GM23338 (cell line): ENCODE results near the gene PSPC1. TPM values are rescaled to one million over a fixed set of nuclear protein-coding genes. Genes with fewer than 3 reads are reported as not detected.
A peak's percentile ranks its signal among the peaks of the same experiment; 100 is the strongest.

Experiments used
- ATAC-seq: fragments of 200-7000 bp; cut with Tn5 transposase; 3 replicates; pipeline ENCODE4 v1.9.1; 2020
- DNase-seq: peaks from one replicate; pipeline ENCODE4 v3.0.0-alpha.2; 2015; ENCODE audit warnings: low spot score
- H2AFZ ChIP-seq: fragments of 200-600 bp; sonication (generic); 2 replicates; pipeline ENCODE4 v1.8.0; 2016; ENCODE audit warnings: antibody characterized with exemption, mild to moderate bottlenecking, moderate library complexity
- H3F3A ChIP-seq: fragments of 200-600 bp; sonication (generic); replicated peaks from 2 replicates; pipeline ENCODE4 v1.8.0; 2017; ENCODE audit warnings: antibody characterized with exemption, mixed run types, low read depth
- H3K27ac ChIP-seq: fragments of 200-600 bp; sonication (generic); 2 replicates; pipeline ENCODE4 v1.6.1; 2016; ENCODE audit warnings: low read depth
- H3K27me3 ChIP-seq: fragments of 200-600 bp; sonication (generic); 2 replicates; pipeline ENCODE4 v1.8.0; 2016; ENCODE audit warnings: mild to moderate bottlenecking, mixed run types, moderate library complexity; ENCODE audit not compliant: insufficient read depth
- H3K36me3 ChIP-seq: fragments of 200-600 bp; sonication (generic); 2 replicates; pipeline ENCODE4 v1.8.0; 2016; ENCODE audit warnings: mild to moderate bottlenecking; ENCODE audit not compliant: insufficient read depth
- H3K4me1 ChIP-seq: fragments of 200-600 bp; sonication (generic); 2 replicates; pipeline ENCODE4 v1.8.0; 2016; ENCODE audit warnings: mild to moderate bottlenecking, moderate library complexity; ENCODE audit not compliant: insufficient read depth
- H3K4me2 ChIP-seq: fragments of 200-600 bp; sonication (generic); 2 replicates; pipeline ENCODE4 v1.7.1; 2017; ENCODE audit warnings: mixed run types
- H3K4me3 ChIP-seq: fragments of 200-600 bp; sonication (generic); 2 replicates; pipeline ENCODE4 v1.6.1; 2016; ENCODE audit warnings: mixed run types
- H3K79me2 ChIP-seq: fragments of 200-600 bp; sonication (generic); replicated peaks from 2 replicates; pipeline ENCODE4 v1.8.0; 2017; ENCODE audit warnings: mild to moderate bottlenecking; ENCODE audit not compliant: insufficient read depth
- H3K9me2 ChIP-seq: fragments of 200-600 bp; sonication (generic); 2 replicates; pipeline ENCODE4 v1.8.0; 2017; ENCODE audit not compliant: insufficient read depth
- H4K20me1 ChIP-seq: fragments of 200-600 bp; sonication (generic); replicated peaks from 2 replicates; pipeline ENCODE4 v1.8.0; 2017; ENCODE audit warnings: mild to moderate bottlenecking; ENCODE audit not compliant: insufficient read depth
- H3K27ac Mint-ChIP-seq: 2 replicates; pipeline ENCODE4 v1.8.0; 2020; ENCODE audit warnings: inconsistent platforms, mild to moderate bottlenecking, moderate library complexity, mixed read lengths
- H3K27me3 Mint-ChIP-seq: 3 replicates; pipeline ENCODE4 v1.8.0; 2022; ENCODE audit warnings: low read depth, mild to moderate bottlenecking, moderate library complexity, mixed read lengths, inconsistent platforms; ENCODE audit not compliant: insufficient read depth, poor library complexity
- H3K36me3 Mint-ChIP-seq: 3 replicates; pipeline ENCODE4 v1.8.0; 2021; ENCODE audit warnings: low read depth, mild to moderate bottlenecking, inconsistent platforms, moderate library complexity, mixed read lengths
- H3K4me1 Mint-ChIP-seq: 3 replicates; pipeline ENCODE4 v1.8.0; 2020; ENCODE audit warnings: mild to moderate bottlenecking, inconsistent platforms, mixed read lengths
- H3K4me3 Mint-ChIP-seq: 3 replicates; pipeline ENCODE4 v1.8.0; 2021; ENCODE audit warnings: moderate library complexity, mild to moderate bottlenecking, inconsistent platforms, mixed read lengths
- H3K9me3 Mint-ChIP-seq: 3 replicates; pipeline ENCODE4 v1.8.0; 2020; ENCODE audit warnings: moderate library complexity, mild to moderate bottlenecking, inconsistent platforms, mixed read lengths
- CREB1 ChIP-seq: fragments of 250-450 bp; sonication (Bioruptor Pico); IDR thresholded peaks from 2 replicates; pipeline ENCODE4 v1.5.0; 2020; ENCODE audit warnings: low read depth, mild to moderate bottlenecking, moderate library complexity
- EZH2 ChIP-seq: fragments of 200-600 bp; sonication (generic); IDR thresholded peaks from one replicate; pipeline ENCODE4 v1.8.0; 2017; ENCODE audit warnings: antibody characterized with exemption, mild to moderate bottlenecking, low read depth; ENCODE audit not compliant: unreplicated experiment
- EZH2phosphoT487 ChIP-seq: fragments of 200-600 bp; sonication (generic); IDR thresholded peaks from one replicate; pipeline ENCODE4 v1.8.1; 2018; ENCODE audit warnings: antibody characterized with exemption; ENCODE audit not compliant: unreplicated experiment
- JUNB ChIP-seq: IDR thresholded peaks from one replicate; pipeline ENCODE4 v1.6.1; 2016; ENCODE audit warnings: antibody characterized with exemption; ENCODE audit not compliant: unreplicated experiment
- NANOG ChIP-seq: IDR thresholded peaks from 2 replicates; pipeline ENCODE4 v1.6.1; 2016; ENCODE audit warnings: antibody characterized with exemption, borderline replicate concordance
- POLR2AphosphoS5 ChIP-seq: IDR thresholded peaks from 2 replicates; pipeline ENCODE4 v1.6.1; 2016; ENCODE audit warnings: antibody characterized with exemption, low read depth
- ZNF114 ChIP-seq: fragments of 250-450 bp; sonication (Bioruptor Pico); IDR thresholded peaks from 2 replicates; pipeline ENCODE4 v1.5.0; 2020; ENCODE audit warnings: mild to moderate bottlenecking, moderate library complexity
- polyA plus RNA-seq: library from polyadenylated mRNA; unstranded; fragments of >200 nt; fragmentation: Nextera tagmentation; extraction: Ambion mirVana; gene quantifications from 2 replicates; pipeline ENCODE4 v1.2.1, GENCODE V29; 2016
- total RNA-seq: library from RNA; depleted of rRNA; stranded (reverse); fragments of >200 nt; shearing (Covaris generic); gene quantifications from 2 replicates; pipeline ENCODE4 v1.2.3, GENCODE V29; 2014
- TF ChIP-seq, protein P1 (sequence below): fragments of 250-450 bp; sonication (Bioruptor Pico); IDR thresholded peaks from 2 replicates; pipeline ENCODE4 v1.5.0; 2020; ENCODE audit warnings: mild to moderate bottlenecking, moderate library complexity
- TF ChIP-seq, protein P2 (sequence below): IDR thresholded peaks from 2 replicates; pipeline ENCODE4 v1.6.1; 2016; ENCODE audit warnings: antibody characterized with exemption

Gene PSPC1
- total and polyA plus RNA-seq, 2 experiments from 2014 or later: 38.2 to 80.2 TPM

DNA sequence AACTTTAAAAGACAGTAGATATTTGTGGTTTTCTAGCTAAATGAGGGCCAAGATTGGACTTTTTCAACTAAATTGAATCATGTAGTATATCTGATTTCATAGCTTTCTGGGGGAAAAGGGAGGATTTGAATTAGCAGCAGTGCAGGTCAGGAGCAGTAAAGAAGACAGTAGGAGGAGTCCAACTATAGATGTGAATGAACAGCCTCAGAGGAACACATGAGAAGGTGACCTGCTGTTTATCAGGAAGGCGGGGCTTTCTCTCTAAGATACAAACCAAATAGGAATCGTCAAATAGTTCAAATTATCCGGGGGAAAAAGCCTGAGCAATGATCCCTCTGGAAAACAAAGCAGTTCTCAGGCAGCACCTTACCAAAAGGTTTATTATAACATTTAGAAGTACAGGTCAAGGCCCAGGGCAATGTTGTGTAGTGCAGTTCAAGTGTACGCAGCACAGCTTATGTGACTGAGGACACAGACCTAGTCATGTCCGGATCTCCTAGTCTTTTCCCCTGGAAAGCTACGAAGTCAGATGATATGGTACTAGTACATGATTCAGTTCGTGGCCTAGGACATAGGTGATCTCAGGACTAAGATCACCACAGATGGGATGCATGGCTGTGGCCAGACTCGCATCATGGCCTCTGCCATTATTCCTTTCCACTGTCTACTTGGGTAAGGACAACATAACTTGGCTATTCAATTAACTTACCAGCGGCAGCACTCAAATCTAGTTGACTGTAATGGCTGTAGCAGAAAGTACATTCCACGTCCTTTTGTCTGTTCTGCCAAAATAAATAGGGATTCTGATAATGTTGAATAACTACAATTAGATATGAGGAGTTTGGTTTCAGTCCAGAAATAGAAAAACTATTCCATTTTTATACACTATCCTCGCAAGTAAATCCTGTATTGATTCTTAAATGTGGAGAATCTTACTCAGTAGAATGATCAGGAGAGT, 109.0 kb downstream of the PSPC1 start:
- no peak for DNase-seq
- peaks cover 11% of the 10 kb centered on the region for H3K4me1 Mint-ChIP-seq
- H2AFZ ChIP-seq: no peak overlapping the region
- peak overlapping the region; percentile 45; the same call in 1 of the 2 replicates for H3K27ac Mint-ChIP-seq
- H3K36me3 Mint-ChIP-seq: peaks cover 48% of the 10 kb centered on the region
- H3K4me3 ChIP-seq: no peak overlapping the region
- H3K36me3 ChIP-seq: peaks cover 45% of the 10 kb centered on the region
- H3K27ac ChIP-seq: 0 out of 2 replicates have a peak overlapping the region, but pooled peaks have one; percentile 74
- H3K79me2 ChIP-seq: no peaks in the 10 kb centered on the region; the same call in 1 of the 2 replicates
- no peaks in the 10 kb centered on the region for H3K27me3 ChIP-seq
- no peaks in the 10 kb centered on the region for H3K4me1 ChIP-seq
- no peak overlapping the region for H3K4me2 ChIP-seq
- H3K9me2 ChIP-seq: no peaks in the 10 kb centered on the region
- peaks cover 10% of the 10 kb centered on the region; the same call in 1 of the 2 replicates for H3F3A ChIP-seq
- TF ChIP-seq NANOG (no peak), CREB1 (CRISPR knock-in tag) (no peak), JUNB (no peak), EZH2phosphoT487 (no peak), POLR2AphosphoS5 (no peak), ZNF114 (no peak), EZH2 (no peak)
- TF ChIP-seq, protein P1, sequence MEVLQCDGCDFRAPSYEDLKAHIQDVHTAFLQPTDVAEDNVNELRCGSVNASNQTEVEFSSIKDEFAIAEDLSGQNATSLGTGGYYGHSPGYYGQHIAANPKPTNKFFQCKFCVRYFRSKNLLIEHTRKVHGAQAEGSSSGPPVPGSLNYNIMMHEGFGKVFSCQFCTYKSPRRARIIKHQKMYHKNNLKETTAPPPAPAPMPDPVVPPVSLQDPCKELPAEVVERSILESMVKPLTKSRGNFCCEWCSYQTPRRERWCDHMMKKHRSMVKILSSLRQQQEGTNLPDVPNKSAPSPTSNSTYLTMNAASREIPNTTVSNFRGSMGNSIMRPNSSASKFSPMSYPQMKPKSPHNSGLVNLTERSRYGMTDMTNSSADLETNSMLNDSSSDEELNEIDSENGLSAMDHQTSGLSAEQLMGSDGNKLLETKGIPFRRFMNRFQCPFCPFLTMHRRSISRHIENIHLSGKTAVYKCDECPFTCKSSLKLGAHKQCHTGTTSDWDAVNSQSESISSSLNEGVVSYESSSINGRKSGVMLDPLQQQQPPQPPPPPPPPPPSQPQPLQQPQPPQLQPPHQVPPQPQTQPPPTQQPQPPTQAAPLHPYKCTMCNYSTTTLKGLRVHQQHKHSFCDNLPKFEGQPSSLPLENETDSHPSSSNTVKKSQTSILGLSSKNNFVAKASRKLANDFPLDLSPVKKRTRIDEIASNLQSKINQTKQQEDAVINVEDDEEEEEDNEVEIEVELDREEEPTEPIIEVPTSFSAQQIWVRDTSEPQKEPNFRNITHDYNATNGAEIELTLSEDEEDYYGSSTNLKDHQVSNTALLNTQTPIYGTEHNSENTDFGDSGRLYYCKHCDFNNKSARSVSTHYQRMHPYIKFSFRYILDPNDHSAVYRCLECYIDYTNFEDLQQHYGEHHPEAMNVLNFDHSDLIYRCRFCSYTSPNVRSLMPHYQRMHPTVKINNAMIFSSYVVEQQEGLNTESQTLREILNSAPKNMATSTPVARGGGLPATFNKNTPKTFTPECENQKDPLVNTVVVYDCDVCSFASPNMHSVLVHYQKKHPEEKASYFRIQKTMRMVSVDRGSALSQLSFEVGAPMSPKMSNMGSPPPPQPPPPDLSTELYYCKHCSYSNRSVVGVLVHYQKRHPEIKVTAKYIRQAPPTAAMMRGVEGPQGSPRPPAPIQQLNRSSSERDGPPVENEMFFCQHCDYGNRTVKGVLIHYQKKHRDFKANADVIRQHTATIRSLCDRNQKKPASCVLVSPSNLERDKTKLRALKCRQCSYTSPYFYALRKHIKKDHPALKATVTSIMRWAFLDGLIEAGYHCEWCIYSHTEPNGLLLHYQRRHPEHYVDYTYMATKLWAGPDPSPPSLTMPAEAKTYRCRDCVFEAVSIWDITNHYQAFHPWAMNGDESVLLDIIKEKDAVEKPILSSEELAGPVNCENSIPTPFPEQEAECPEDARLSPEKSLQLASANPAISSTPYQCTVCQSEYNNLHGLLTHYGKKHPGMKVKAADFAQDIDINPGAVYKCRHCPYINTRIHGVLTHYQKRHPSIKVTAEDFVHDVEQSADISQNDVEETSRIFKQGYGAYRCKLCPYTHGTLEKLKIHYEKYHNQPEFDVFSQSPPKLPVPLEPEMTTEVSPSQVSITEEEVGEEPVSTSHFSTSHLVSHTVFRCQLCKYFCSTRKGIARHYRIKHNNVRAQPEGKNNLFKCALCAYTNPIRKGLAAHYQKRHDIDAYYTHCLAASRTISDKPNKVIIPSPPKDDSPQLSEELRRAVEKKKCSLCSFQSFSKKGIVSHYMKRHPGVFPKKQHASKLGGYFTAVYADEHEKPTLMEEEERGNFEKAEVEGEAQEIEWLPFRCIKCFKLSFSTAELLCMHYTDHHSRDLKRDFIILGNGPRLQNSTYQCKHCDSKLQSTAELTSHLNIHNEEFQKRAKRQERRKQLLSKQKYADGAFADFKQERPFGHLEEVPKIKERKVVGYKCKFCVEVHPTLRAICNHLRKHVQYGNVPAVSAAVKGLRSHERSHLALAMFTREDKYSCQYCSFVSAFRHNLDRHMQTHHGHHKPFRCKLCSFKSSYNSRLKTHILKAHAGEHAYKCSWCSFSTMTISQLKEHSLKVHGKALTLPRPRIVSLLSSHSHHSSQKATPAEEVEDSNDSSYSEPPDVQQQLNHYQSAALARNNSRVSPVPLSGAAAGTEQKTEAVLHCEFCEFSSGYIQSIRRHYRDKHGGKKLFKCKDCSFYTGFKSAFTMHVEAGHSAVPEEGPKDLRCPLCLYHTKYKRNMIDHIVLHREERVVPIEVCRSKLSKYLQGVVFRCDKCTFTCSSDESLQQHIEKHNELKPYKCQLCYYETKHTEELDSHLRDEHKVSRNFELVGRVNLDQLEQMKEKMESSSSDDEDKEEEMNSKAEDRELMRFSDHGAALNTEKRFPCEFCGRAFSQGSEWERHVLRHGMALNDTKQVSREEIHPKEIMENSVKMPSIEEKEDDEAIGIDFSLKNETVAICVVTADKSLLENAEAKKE: no peak
- TF ChIP-seq, protein P2, sequence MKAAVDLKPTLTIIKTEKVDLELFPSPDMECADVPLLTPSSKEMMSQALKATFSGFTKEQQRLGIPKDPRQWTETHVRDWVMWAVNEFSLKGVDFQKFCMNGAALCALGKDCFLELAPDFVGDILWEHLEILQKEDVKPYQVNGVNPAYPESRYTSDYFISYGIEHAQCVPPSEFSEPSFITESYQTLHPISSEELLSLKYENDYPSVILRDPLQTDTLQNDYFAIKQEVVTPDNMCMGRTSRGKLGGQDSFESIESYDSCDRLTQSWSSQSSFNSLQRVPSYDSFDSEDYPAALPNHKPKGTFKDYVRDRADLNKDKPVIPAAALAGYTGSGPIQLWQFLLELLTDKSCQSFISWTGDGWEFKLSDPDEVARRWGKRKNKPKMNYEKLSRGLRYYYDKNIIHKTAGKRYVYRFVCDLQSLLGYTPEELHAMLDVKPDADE: no peak
- ATAC-seq: no peak
- no peaks in the 10 kb centered on the region for H3K9me3 Mint-ChIP-seq
- no peak overlapping the region for H3K4me3 Mint-ChIP-seq
- no peaks in the 10 kb centered on the region for H3K27me3 Mint-ChIP-seq
- peaks cover 8% of the 10 kb centered on the region; the same call in 1 of the 2 replicates for H4K20me1 ChIP-seq
